HG03196 (cell line): ENCODE data around the gene GLI3.

Source experiments
- ATAC-seq: cut with Tn5 transposase; IDR thresholded peaks from one replicate; pipeline ENCODE4 v1.9.1; 2021; ENCODE audit not compliant: unreplicated experiment

The GLI3 gene

GRCh38 chr7:42236266-42236975, 588 bp downstream of the GLI3 start:
- no peak for ATAC-seq

- no peak for ATAC-seq
Observed at GRCh38 chr7:42235741-42236161, 1.3 kb downstream of the GLI3 start.

GRCh38 chr7:42234736-42235135, 2.3 kb downstream of the GLI3 start:
- no peak for ATAC-seq

GRCh38 chr7:42233695-42234331, 3.2 kb downstream of the GLI3 start:
- no peak for ATAC-seq

- ATAC-seq = no peak
Observed at GRCh38 chr7:42233171-42233570, 3.8 kb downstream of the GLI3 start.

- no peak for ATAC-seq
Observed at GRCh38 chr7:42232275-42232674, 4.7 kb downstream of the GLI3 start.

- no peak for ATAC-seq
Observed at GRCh38 chr7:42231043-42231787, 5.8 kb downstream of the GLI3 start.

GRCh38 chr7:42227936-42228591, 8.9 kb downstream of the GLI3 start:
- ATAC-seq = no peak

GRCh38 chr7:42227541-42227935, 9.5 kb downstream of the GLI3 start:
- ATAC-seq = no peak

GRCh38 chr7:42227021-42227420, 10.0 kb downstream of the GLI3 start:
- no peak for ATAC-seq

GRCh38 chr7:42226354-42226941, 10.6 kb downstream of the GLI3 start:
- no peak for ATAC-seq

GRCh38 chr7:42224391-42225003, 12.5 kb downstream of the GLI3 start:
- no peak for ATAC-seq

- ATAC-seq = no peak
Observed at GRCh38 chr7:42222891-42223290, 14.1 kb downstream of the GLI3 start.

GRCh38 chr7:42222125-42222524, 14.9 kb downstream of the GLI3 start:
- ATAC-seq = no peak

GRCh38 chr7:42221304-42221703, 15.7 kb downstream of the GLI3 start:
- no peak for ATAC-seq

- no peak for ATAC-seq
Observed at GRCh38 chr7:42219447-42219846, 17.6 kb downstream of the GLI3 start.

GRCh38 chr7:42218248-42218647, 18.8 kb downstream of the GLI3 start:
- no peak for ATAC-seq

GRCh38 chr7:42217548-42217947, 19.5 kb downstream of the GLI3 start:
- no peak for ATAC-seq

GRCh38 chr7:42217053-42217452, 20.0 kb downstream of the GLI3 start:
- ATAC-seq = no peak

- no peak for ATAC-seq
Observed at GRCh38 chr7:42214060-42214679, 22.8 kb downstream of the GLI3 start.
